ENCODE measurements around the gene USH1C. TPM values are rescaled to one million over a fixed set of nuclear protein-coding genes. Genes with fewer than 3 reads are reported as not detected.

Gene USH1C
- total and polyA plus RNA-seq, 8 donors, result 3.5 to 44.3 (median 8.6) TPM

DNA sequence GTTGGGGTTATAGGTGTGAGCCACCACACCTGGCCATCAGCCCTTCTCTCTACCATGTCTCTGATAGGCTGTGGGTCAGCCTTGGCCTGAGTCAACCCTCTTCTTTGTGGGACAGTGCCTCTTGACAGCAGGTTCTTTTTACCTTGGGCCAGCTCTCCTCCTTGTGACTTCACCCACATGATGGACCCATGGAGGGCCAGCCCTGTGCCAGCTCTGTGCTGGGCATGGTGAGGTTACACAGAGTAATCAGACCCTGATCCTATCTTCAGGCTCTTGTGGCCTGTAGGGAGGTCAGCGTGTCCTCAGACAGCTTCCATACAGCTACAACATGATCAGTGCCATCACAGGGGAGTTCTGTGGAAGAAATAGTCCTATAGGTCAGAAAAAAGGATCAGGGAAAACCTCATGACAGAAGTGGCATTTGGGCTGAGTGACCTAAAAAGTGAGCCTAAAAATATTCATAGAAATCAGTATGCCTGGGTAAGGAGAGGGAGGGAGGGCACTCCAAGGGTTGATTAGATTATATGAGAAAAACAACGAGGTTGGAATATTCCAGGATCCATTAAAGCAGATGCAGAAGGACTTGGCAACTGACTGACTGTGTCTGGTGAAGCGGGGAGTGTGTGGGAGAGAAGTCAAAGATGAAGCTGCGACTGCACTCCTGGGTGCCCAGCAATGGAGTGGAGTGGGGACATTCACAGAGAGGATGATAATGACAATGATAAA, 19.9 kb upstream of the USH1C start:
- ATAC-seq, result no peak
- 71 to 75% methylated on average over 4 of the region's 4 CpGs for WGBS, 2 donors
- no peaks in the 10 kb centered on the region for H3K27me3 ChIP-seq
- H3K9me3 ChIP-seq, result no peaks in the 10 kb centered on the region
- no peak overlapping the region for H3K4me3 ChIP-seq
- DNase-seq, result peak in 2 of 6 donors; percentile 3 to 15
- no peak overlapping the region for H3K27ac ChIP-seq
- no peak for TF ChIP-seq CTCF (IDR thresholded peaks at IDR 0.05)
- intact Hi-C loops (cut with DNase I), result no loop called here
- H3K4me1 ChIP-seq, result no peaks in the 10 kb centered on the region
- no peaks in the 10 kb centered on the region for H3K36me3 ChIP-seq
- FAIRE-seq, result no peak

DNA sequence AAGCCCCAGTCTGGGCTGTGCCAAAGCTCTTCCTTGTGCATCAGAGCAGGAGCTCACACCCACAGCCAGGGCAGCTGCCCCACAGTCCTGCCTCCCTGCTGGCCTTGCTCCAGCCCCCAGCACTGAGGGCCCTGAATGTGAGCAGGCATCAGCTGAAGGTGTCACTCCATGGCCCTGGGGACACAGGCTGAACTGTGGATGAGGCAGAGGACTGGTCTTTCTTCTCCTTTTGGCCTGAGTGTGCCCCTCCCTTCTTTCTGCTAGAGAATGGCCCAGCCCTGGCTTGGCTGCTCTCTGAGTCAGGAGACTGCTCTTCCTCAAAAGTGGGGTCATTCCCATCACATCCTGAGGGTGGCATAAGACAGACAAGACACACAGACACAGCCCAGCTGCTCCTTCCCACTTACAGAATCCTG, 19.0 kb upstream of the USH1C start:
- no peak overlapping the region for H3K4me3 ChIP-seq
- H3K4me1 ChIP-seq, result no peaks in the 10 kb centered on the region
- no peak for TF ChIP-seq CTCF (IDR thresholded peaks at IDR 0.05)
- H3K27ac ChIP-seq, result no peak overlapping the region
- ATAC-seq, result no peak
- H3K36me3 ChIP-seq, result no peaks in the 10 kb centered on the region
- no peaks in the 10 kb centered on the region for H3K9me3 ChIP-seq
- DNase-seq, result peak in 1 of 6 donors; percentile 10
- intact Hi-C loops (cut with DNase I), result no loop called here
- no peak for FAIRE-seq
- H3K27me3 ChIP-seq, result no peaks in the 10 kb centered on the region

GRCh38 chr11:17561526-17561925, 17.3 kb upstream of the USH1C start:
- H3K4me1 ChIP-seq, result no peaks in the 10 kb centered on the region
- no peak for TF ChIP-seq CTCF (IDR thresholded peaks at IDR 0.05)
- DNase-seq (peak in 1 of 6 donors; percentile 0), ATAC-seq (no peak), FAIRE-seq (no peak)
- H3K27me3 ChIP-seq, result no peaks in the 10 kb centered on the region
- WGBS, 2 donors, result 90 to 99% methylated on average over 9 of the region's 9 CpGs
- no peaks in the 10 kb centered on the region for H3K9me3 ChIP-seq
- H3K36me3 ChIP-seq, result no peaks in the 10 kb centered on the region
- H3K27ac ChIP-seq, result no peak overlapping the region
- intact Hi-C loops (cut with DNase I), result no loop called here
- no peak overlapping the region for H3K4me3 ChIP-seq

DNA sequence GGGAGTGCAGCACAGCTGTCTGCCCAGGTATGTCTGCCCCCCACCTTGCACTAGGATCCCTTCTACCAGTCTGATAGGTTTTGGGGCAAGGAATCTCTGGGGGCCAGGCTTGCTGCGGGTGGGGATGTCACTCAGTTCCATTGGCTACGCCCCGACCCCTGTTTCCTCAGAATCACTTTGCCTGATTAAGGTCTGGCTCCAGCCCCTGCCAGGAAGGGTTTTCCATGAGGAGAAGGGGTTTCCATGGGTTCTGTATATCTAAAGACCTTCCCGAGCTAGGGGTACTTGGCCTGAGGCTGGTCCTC, 16.8 kb upstream of the USH1C start:
- no peak for ATAC-seq
- TF ChIP-seq CTCF (IDR thresholded peaks at IDR 0.05), result no peak
- 82 to 87% methylated on average over 4 of the region's 4 CpGs for WGBS, 2 donors
- Histone ChIP-seq H3K9me3 (no peaks in the 10 kb centered on the region), H3K36me3 (no peaks in the 10 kb centered on the region), H3K4me3 (no peak overlapping the region), H3K27me3 (no peaks in the 10 kb centered on the region), H3K4me1 (no peaks in the 10 kb centered on the region), H3K27ac (no peak overlapping the region)
- peak in 1 of 6 donors; percentile 7 for DNase-seq
- intact Hi-C loops (cut with DNase I), result no loop called here
- no peak for FAIRE-seq

DNA sequence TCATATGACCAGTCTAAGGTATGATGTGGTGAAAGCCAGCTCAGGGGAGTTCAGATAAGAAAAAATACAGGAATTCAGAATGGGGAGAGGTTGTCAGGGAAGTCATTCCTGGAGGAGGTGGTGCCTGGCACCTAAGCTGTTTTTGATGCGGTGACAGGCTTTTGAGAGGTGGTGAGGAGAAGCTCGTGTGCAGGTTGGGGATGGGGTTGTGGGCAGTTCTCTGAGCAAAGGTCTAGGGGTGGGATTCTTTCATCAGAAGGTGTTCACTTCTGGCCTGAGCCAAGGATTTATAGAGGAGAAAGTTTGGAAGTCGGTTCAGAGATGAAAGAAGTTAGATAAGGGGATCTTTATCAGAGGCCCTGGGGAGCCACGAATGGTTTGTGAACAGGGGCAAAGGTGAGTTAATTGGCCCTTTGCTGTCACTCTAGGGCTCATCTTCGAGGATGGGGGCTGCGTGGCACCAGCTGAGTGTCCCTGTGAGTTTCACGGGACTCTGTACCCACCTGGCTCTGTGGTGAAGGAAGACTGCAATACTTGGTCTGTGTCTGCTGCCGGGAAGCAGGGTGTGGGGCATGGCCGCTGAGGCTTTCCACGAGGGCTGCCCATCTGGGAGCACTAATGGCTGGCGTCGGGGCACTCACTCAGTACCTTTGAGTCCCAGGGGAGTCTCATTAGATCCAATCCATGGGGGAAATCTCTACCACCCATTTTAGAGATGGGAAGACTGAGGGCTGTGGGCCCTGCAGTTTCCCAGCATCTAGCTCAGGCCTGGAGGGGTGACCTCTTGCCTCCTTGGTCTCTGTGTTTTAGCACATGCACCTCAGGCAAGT, 16.3 kb upstream of the USH1C start:
- TF ChIP-seq CTCF (IDR thresholded peaks at IDR 0.05), result no peak
- no peaks in the 10 kb centered on the region for H3K27me3 ChIP-seq
- no peak overlapping the region for H3K27ac ChIP-seq
- H3K36me3 ChIP-seq, result no peaks in the 10 kb centered on the region
- ATAC-seq (no peak), DNase-seq (peak in 1 of 6 donors; percentile 1), FAIRE-seq (no peak)
- 57 to 66% methylated on average over 12 of the region's 12 CpGs for WGBS, 2 donors
- no peak overlapping the region for H3K4me3 ChIP-seq
- no peaks in the 10 kb centered on the region for H3K4me1 ChIP-seq
- H3K9me3 ChIP-seq, result no peaks in the 10 kb centered on the region
- intact Hi-C loops (cut with DNase I), result no loop called here
